Endothelial cell of umbilical vein (primary cell): ENCODE data around the gene GPR176.

Experiments
- EZH2 ChIP-seq: IDR thresholded peaks from 2 replicates; pipeline ENCODE4 v1.6.1; 2012; ENCODE audit warnings: borderline replicate concordance, low read depth, mild to moderate bottlenecking, moderate library complexity, low read length, inconsistent platforms; ENCODE audit not compliant: severe bottlenecking
- TF ChIP-seq, protein P1 (sequence below), 2 donors: IDR thresholded peaks; 1 replicate in 1 of 2; 2 replicates in 1 of 2; pipeline ENCODE4 v1.5.1; 2011; ENCODE audit warnings: low read length in 2 of 2, mild to moderate bottlenecking in 2 of 2, moderate library complexity in 2 of 2, control low read depth in 1 of 2, inconsistent platforms in 1 of 2, low read depth in 1 of 2; ENCODE audit not compliant: insufficient read depth in 1 of 2; ENCODE audit errors: extremely low read depth in 1 of 2

DNA sequence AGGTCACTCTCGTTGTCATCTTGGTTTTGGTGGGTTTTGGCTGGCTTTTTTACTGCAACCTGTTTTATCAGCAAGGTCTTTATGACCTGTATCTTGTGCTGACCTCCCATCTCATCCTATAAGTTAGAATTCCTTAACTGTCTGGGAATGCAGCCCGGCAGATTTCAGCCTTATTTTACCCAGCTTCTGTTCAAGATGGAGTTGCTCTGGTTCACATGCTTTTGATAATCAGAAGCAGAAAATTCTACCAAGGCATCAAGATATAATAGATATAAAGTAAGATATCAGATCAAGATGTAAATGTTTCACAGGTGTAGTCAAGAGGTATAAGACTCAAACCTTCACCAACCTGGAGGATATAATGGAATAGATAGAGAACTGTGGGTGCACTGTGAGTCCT is 16.0 kb downstream of the GPR176 start:
- TF ChIP-seq, protein P1, sequence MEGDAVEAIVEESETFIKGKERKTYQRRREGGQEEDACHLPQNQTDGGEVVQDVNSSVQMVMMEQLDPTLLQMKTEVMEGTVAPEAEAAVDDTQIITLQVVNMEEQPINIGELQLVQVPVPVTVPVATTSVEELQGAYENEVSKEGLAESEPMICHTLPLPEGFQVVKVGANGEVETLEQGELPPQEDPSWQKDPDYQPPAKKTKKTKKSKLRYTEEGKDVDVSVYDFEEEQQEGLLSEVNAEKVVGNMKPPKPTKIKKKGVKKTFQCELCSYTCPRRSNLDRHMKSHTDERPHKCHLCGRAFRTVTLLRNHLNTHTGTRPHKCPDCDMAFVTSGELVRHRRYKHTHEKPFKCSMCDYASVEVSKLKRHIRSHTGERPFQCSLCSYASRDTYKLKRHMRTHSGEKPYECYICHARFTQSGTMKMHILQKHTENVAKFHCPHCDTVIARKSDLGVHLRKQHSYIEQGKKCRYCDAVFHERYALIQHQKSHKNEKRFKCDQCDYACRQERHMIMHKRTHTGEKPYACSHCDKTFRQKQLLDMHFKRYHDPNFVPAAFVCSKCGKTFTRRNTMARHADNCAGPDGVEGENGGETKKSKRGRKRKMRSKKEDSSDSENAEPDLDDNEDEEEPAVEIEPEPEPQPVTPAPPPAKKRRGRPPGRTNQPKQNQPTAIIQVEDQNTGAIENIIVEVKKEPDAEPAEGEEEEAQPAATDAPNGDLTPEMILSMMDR (IDR thresholded peaks at IDR 0.05; ENCODE audit: extremely low read depth in 1 of 2, insufficient read depth in 1 of 2, low read depth in 1 of 2, low read length in 2 of 2): no peak
- TF ChIP-seq EZH2: no peak
